Activated naive CD8-positive, alpha-beta T cell (primary cell): ENCODE results near the gene PAX5.

Source experiments
- H3K27ac Mint-ChIP-seq: one replicate; pipeline ENCODE4 v1.8.0; 2021; ENCODE audit warnings: mixed read lengths
- H3K27me3 Mint-ChIP-seq: one replicate; pipeline ENCODE4 v1.8.0; 2021; ENCODE audit warnings: mixed read lengths
- H3K36me3 Mint-ChIP-seq: one replicate; pipeline ENCODE4 v1.8.0; 2021; ENCODE audit warnings: mixed read lengths
- H3K4me1 Mint-ChIP-seq: one replicate; pipeline ENCODE4 v1.8.0; 2021; ENCODE audit warnings: low read depth, mixed read lengths
- H3K4me3 Mint-ChIP-seq: one replicate; pipeline ENCODE4 v1.8.0; 2021; ENCODE audit warnings: mild to moderate bottlenecking, mixed read lengths
- H3K9me3 Mint-ChIP-seq: one replicate; pipeline ENCODE4 v1.8.0; 2021; ENCODE audit warnings: low read depth, mixed read lengths

Gene PAX5

DNA sequence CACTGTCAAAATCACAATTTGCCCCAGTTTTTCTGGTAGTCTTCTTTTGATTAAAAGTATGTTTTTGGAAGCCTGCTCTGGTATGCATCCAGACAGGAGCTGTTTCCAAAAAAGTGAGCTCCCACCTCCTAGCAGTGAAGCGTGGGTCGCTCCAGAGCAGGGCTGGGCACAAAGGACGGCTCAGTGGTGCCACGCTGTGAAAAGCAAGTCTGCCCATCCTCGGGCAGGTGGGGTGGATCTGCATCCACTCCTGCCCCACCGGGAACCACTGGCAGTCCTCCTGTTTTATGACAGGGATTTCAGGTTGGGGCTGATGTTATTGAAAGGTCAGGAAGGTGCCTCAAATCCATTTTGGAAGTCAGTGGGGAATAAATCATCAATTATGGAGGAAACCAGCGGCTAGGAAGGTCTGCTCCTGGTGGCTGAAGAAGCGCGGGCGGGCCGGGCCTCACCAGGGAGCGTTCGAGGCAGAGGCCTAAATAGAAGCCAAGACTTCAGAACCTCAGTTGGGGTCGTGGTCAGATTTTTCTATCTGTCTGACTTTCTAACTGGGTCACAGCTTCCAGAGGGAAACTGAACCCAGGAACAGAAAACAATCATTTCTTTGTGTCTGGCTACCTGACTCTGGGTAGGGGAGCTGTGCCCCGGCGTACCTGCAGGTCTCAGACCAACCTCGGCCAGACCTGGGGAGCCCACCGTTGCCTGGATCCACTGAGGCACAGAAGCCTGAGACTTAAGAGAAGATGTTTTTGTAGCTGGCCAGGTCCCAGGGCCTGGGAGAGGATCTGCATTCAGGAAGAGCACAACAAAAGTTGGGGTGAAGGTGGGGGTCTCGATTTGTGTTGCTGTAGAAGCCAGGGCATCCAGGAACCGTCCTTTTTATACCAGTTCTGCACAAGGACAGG is 168.1 kb downstream of the PAX5 start:
- no peak overlapping the region for H3K27ac Mint-ChIP-seq
- H3K36me3 Mint-ChIP-seq: no peaks in the 10 kb centered on the region
- no peak overlapping the region for H3K4me3 Mint-ChIP-seq
- no peaks in the 10 kb centered on the region for H3K9me3 Mint-ChIP-seq
- no peaks in the 10 kb centered on the region for H3K27me3 Mint-ChIP-seq
- H3K4me1 Mint-ChIP-seq: no peaks in the 10 kb centered on the region

DNA sequence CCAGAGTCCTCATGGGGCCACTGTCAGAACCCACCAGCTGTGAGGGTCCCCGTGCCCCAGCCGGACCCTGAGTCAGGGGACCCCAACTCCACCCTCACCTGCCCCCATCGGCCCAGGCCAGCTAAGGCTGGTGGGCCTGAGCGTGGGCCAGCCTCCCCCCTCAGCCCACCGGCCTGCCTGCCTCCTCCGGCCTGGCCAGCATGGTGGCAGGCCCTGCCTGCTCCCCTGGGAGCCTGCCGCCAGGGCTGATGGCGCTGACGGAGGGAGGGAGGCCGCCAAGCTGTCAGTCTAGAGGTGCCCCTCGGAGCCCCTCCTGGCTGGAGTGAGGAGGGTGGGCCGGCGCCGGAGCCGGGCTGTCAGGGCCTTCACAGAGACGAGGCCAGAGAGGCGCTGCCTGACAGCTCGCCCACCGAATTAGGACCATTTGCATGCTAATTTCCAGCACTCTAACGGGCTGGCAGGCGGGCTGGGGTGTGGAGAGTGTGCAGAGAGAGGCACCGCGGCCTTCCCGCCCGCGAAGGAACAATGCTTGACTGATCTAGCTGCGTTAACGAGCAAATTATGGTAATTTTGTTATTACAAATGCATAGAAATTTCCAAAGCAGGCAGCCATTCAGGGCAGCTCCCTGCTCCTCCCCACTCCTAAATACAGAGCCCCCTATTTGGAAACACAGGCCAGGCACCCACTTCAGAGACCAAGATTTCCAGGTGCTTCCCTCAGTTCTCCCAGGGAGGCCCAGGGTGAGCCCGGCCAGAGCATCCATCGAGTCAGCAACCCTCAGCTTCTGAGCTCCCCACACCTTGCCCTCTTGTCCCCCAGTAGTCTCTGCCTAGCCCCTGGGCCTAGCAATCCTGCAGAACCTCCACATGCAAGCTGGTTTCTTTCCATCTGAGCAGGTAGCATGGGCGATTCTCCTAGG is 169.3 kb downstream of the PAX5 start:
- H3K36me3 Mint-ChIP-seq: no peaks in the 10 kb centered on the region
- H3K4me3 Mint-ChIP-seq: no peak overlapping the region
- no peaks in the 10 kb centered on the region for H3K4me1 Mint-ChIP-seq
- no peaks in the 10 kb centered on the region for H3K9me3 Mint-ChIP-seq
- H3K27ac Mint-ChIP-seq: no peak overlapping the region
- H3K27me3 Mint-ChIP-seq: no peaks in the 10 kb centered on the region

DNA sequence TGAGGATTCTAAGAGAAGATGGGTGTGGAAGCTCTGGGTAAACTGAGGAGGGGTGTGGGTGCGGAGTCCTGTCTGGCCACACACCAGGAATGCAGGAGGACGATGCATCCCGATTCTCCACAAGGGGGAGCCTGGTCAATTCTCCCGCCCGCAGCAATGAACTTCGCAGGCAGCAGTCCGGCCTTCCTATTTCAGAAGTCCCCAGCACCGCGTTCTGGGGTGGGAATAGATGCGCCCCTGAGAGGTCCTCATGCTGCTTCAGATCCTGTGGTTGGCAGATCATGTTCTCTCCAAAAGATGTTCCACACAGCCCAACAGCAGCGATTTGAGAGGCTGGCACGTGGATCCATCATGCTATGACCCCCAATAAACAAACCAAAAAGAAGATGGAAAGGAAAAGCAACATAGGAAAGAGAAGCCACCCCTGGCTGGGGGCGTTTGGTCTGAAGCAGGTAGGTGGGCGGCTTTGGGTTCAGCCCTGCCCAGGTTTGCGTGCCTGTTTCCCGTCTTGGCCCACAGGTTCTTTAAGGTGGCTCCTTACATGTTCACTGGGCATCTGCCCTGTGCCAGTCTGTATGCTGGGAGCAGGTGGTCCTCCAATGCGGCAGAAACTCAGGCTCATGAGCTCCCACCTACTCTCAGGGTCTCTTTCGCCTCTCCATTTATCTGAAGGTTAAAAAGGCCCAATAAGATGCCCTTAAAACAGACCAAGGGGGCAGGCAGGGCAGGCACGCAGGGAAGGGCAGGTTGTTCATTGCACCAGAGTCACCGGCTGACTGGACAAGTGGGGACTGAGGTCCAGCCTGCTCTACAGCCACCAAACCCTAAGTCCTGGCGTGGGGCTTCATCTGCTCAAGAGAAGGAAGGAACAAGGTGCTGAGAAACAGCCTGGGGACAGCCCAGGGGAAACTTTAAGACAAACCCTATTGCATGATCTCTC is 171.6 kb downstream of the PAX5 start:
- no peak overlapping the region for H3K4me3 Mint-ChIP-seq
- no peak overlapping the region for H3K27ac Mint-ChIP-seq
- no peaks in the 10 kb centered on the region for H3K9me3 Mint-ChIP-seq
- H3K36me3 Mint-ChIP-seq: no peaks in the 10 kb centered on the region
- no peaks in the 10 kb centered on the region for H3K4me1 Mint-ChIP-seq
- H3K27me3 Mint-ChIP-seq: no peaks in the 10 kb centered on the region

DNA sequence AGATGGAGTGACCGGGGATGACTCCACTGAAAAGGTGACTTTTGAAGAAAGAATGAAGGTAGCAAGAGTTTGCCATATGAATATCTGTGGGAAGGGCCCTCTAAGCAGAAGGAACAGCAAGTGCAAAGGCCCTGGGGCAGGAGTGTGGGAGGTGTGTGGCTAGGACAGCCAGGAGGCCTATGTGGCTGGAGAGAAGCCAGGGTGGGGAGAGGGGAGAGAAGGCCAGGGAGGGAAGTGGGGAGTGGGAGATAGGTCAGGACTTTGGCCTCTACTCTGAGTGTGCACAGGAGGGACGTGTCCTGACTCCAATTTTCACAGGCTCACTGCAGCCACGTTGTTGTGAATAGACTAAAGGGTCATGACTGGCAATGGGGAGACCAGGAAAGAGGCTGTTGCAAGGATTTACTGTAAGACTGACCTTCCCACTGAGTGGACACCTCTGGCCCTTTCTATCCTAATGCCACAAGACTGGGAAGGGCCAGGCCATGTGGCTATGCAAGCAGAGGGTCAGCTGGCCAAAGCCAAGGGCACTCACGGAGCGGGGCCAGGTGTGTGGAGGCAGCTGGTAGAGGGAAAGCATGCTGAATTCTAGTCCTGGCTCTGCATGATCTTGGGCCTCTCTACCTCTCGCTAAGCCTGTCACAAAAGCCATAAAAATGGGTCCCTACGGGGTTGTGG is 172.4 kb downstream of the PAX5 start:
- H3K4me1 Mint-ChIP-seq: no peaks in the 10 kb centered on the region
- no peak overlapping the region for H3K27ac Mint-ChIP-seq
- H3K36me3 Mint-ChIP-seq: no peaks in the 10 kb centered on the region
- H3K9me3 Mint-ChIP-seq: no peaks in the 10 kb centered on the region
- no peak overlapping the region for H3K4me3 Mint-ChIP-seq
- no peaks in the 10 kb centered on the region for H3K27me3 Mint-ChIP-seq

DNA sequence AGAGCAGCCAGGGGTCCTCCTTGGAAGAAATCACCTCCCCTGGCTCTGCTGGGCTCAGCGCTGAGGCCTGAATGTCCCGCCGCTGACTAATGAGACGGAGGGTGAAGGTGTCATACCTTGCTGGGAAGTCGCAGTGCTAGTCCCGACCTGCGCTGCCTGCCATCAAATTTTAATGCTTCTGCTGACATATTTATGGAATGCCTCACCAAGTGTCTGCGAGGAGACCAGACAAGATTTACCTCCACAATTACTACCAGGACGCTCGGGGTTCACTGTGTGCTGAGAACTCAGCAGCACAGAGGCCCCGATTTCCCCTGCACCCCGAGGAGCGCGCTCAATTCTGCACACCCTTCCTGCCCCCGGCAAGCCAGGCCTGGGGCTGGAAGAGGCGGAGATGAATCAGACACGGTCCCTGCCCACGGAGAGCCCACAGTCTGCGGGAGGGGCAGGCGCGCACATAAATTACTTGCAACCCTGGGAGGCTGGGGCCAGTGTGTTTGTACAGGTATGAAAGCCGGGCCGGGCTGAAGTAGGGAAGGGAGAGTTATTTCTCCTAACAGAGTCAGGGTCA is 175.2 kb downstream of the PAX5 start:
- Mint-ChIP-seq H3K27ac (no peak overlapping the region), H3K9me3 (no peaks in the 10 kb centered on the region), H3K36me3 (no peaks in the 10 kb centered on the region), H3K4me1 (peaks cover 3% of the 10 kb centered on the region), H3K27me3 (no peaks in the 10 kb centered on the region), H3K4me3 (no peak overlapping the region)

DNA sequence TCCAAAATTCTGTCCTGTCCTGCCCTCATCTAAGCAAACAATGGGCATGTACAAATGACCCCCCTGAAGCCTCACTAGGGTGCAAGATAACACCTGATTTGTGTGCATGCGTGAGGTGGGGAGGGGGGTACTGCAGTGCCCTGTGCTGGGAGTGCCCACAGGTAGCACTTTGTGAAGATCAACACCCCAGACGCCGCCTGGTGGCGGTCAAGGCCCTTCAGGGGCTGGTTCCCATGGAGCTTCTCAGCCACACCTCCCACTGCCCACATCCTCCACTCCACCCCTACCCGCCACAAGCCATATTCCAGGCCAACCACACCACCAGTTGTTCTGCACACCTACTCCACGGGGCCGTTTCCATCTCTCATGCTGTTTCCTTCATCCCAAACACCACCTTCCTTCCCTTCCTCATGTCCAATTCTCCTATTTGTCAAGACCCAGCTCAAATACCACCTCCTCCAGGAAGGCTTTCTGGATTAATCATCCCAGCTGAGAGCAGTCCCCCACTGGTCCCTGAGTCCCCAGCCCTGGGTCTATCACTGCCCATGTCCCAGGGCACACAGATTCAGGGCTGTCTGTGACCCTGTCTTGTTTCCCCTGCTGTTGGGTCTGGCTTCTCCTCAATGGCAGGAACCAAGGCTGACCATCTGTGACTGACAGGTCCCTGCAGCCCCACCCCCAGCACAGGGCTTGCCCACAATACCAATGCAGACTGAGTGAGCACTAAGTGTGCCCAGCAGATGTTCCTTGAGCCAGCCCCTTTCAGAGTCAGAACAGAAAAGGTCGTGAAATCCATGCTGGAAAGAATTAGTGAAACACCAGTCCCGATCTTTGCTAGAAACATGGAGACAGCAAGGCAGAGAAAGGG is 178.4 kb downstream of the PAX5 start:
- no peaks in the 10 kb centered on the region for H3K27me3 Mint-ChIP-seq
- H3K36me3 Mint-ChIP-seq: no peaks in the 10 kb centered on the region
- H3K27ac Mint-ChIP-seq: no peak overlapping the region
- no peak overlapping the region for H3K4me3 Mint-ChIP-seq
- peaks cover 3% of the 10 kb centered on the region for H3K4me1 Mint-ChIP-seq
- no peaks in the 10 kb centered on the region for H3K9me3 Mint-ChIP-seq

DNA sequence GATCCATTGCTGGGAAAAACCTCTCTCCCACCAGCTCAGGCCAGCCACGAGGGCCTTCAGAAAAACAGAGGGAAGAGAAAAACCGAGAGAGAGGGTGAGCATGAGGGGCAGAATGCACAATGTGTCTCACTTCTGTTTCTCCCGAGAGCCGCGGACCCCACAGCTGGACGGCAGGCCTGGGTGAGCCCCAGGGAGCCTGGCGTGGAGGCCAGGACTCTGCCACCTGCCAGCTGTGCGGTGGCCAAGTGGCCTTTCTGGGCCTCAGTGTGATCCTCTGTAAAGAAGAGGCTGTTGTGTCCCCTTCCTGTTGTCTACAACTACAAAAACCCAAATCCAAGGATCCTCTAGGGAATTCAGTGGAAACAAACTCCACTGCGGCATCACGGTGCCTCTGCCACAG is 179.3 kb downstream of the PAX5 start:
- Mint-ChIP-seq H3K36me3 (no peaks in the 10 kb centered on the region), H3K4me3 (no peak overlapping the region), H3K27me3 (no peaks in the 10 kb centered on the region), H3K9me3 (no peaks in the 10 kb centered on the region), H3K4me1 (peaks cover 3% of the 10 kb centered on the region), H3K27ac (no peak overlapping the region)

DNA sequence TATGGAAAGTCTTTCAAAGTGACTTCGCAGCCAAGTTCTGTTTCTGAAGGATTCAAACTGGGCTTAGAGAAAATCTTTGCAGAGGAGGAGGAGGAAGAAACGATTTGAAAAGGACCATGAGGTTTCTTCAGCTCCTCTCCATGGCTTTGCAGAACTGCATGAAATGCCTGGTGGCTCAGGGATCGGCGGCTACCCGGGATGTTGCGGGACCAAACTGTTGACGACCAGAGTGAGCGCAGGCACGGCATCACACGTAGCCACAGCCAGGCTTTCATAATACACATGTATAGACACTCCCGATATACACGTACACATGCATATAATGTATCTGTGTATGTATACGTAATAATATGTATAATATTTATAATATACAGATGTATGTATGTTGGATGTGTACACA is 180.0 kb downstream of the PAX5 start:
- H3K4me1 Mint-ChIP-seq: peaks cover 3% of the 10 kb centered on the region
- H3K27me3 Mint-ChIP-seq: no peaks in the 10 kb centered on the region
- H3K27ac Mint-ChIP-seq: no peak overlapping the region
- H3K4me3 Mint-ChIP-seq: no peak overlapping the region
- H3K36me3 Mint-ChIP-seq: no peaks in the 10 kb centered on the region
- H3K9me3 Mint-ChIP-seq: no peaks in the 10 kb centered on the region

DNA sequence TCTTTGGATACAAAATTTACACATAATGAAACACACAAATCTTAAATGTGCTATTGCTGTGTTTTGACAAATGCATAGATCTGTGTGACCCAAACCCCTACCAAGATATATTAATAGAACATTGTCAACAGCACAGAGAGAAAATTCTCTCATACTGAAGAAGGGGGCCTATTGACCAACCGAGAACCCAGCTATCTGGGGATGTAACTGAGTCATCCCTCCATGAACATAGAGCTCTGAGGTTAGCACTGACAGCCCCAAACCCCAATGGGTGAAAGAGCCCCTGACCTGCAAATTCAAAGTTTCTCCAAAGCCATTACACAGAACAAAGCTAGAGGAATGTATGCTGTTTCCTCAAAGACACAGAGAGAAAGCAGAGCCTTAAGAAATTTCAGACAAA is 180.8 kb downstream of the PAX5 start:
- Mint-ChIP-seq H3K4me1 (peaks cover 3% of the 10 kb centered on the region), H3K27ac (no peak overlapping the region), H3K4me3 (no peak overlapping the region), H3K36me3 (no peaks in the 10 kb centered on the region), H3K27me3 (no peaks in the 10 kb centered on the region), H3K9me3 (no peaks in the 10 kb centered on the region)

DNA sequence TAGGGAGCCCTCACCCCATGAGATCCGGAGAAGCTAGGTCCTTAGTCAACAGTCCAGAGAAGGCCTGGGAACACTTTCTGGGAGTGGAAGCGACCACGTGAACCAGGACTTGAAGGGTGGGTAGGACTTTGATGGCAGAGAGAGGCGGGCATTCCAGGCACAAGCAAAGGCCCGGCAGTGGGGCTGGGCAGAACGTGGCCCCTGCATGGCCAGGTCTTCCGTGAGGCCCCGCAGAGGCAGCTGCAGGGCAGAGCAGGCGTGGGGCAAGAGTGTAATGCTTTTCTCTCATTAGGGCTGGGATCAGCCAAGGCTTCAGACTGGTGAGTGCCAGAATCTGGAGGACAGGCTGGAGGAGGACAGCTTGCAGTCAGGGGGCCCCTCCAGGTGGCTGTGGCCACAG is 184.1 kb downstream of the PAX5 start:
- Mint-ChIP-seq H3K4me1 (no peaks in the 10 kb centered on the region), H3K4me3 (no peak overlapping the region), H3K27me3 (no peaks in the 10 kb centered on the region), H3K27ac (no peak overlapping the region), H3K9me3 (no peaks in the 10 kb centered on the region), H3K36me3 (no peaks in the 10 kb centered on the region)

DNA sequence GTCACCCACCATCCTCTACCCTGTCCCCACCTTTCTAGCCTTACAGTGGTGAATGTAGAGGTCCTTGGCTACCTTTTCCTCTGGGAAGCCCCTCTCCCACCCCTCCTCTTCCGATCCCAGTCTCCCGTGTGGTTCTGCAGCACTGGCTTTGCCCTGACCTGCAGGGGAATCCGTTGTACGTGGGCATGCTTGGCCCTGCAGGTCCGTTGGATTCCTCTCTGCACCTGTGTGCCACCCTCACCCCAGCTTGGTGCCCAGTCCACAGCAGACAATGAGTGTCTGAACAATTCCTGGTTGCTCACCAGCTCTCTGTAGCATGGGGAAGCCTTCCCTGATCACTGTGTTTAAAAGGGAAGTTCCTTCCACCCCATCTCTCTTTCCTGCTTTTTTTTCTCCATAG is 185.1 kb downstream of the PAX5 start:
- Mint-ChIP-seq H3K27me3 (no peaks in the 10 kb centered on the region), H3K4me1 (no peaks in the 10 kb centered on the region), H3K4me3 (no peak overlapping the region), H3K36me3 (no peaks in the 10 kb centered on the region), H3K9me3 (no peaks in the 10 kb centered on the region), H3K27ac (no peak overlapping the region)

DNA sequence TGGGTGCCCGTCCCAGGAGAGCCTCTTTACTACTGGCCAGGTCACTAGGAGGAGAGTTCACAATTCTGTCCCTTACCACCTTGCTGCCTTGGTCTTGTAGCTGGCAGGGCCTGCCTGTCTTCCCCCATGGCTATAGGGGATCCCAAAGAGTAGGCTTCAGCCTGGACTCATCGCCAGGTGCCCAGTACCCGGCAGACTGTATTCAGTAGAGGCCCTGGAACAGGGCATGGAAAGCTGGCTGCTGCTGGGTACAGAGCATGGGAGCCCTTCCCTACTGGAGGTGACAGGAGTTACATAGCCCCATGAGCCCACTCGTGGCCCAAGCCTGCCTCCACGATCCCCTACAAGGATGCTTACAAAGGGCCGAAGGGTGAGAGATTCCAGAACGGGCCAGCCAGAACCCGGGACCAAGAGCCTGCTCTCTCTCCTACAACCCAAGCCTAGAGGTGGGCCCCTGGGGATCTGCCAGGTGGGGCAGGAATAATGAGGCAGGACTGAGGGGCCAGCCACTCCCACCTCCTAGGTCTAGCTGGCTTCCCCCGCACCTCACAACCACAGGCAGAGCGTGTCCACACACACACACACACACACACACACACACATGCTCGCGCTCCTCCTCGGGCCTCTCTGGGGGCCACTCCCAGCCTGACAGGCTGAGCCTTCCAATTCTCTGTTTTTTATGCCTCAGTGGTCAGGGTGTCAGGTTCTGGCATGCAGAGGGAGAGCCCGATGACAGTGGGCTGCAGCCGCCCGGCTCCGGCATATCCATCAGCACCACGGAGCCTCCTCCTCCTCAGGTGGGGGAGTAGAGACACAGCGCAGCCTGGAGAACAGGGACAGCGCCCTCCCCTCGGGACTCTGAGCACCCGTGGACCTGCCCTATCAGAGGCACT is 186.0 kb downstream of the PAX5 start:
- Mint-ChIP-seq H3K4me1 (no peaks in the 10 kb centered on the region), H3K27me3 (no peaks in the 10 kb centered on the region), H3K4me3 (no peak overlapping the region)

More for the DNA sequence above, 186.0 kb downstream of the PAX5 start:
- Mint-ChIP-seq H3K9me3 (no peaks in the 10 kb centered on the region), H3K27ac (no peak overlapping the region), H3K36me3 (no peaks in the 10 kb centered on the region)
